ENCODE measurements around the gene ASTN2.

Gene ASTN2

GRCh38 chr9:116959809-116960208 lies 455.0 kb downstream of the ASTN2 start:
- no peak for TF ChIP-seq CTCF (IDR thresholded peaks at IDR 0.05; ENCODE audit: low read depth, low read length)
- H3K4me3 ChIP-seq (ENCODE audit: low read depth, low read length): no peak overlapping the region

GRCh38 chr9:116958881-116959280 lies 456.0 kb downstream of the ASTN2 start:
- no peak overlapping the region for H3K4me3 ChIP-seq (ENCODE audit: low read depth, low read length)
- no peak for TF ChIP-seq CTCF (IDR thresholded peaks at IDR 0.05; ENCODE audit: low read depth, low read length)

DNA sequence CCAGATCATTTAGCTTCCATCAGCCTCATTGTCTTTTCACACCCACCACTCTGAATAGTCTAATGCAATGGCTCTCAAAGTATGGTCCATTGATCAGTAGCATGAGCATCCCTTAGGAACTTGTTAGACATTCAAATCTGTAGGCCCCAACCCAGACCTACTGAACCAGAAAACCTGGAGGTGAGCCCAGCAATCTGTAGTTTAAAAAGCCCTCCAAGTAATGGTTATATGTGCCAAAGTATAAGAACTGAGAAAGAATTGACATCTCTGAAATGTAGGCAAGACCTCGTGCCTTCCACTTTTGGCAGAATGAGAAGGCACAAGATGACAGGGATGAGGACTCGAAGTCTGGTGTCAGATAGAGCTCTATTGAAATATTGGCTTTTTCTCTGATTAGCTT lies 460.1 kb downstream of the ASTN2 start:
- H3K4me3 ChIP-seq (ENCODE audit: low read depth, low read length): no peak overlapping the region
- no peak for TF ChIP-seq CTCF (IDR thresholded peaks at IDR 0.05; ENCODE audit: low read depth, low read length)

GRCh38 chr9:116953271-116953670 lies 461.6 kb downstream of the ASTN2 start:
- TF ChIP-seq CTCF (IDR thresholded peaks at IDR 0.05; ENCODE audit: low read depth, low read length): no peak
- H3K4me3 ChIP-seq (ENCODE audit: low read depth, low read length): no peak overlapping the region

DNA sequence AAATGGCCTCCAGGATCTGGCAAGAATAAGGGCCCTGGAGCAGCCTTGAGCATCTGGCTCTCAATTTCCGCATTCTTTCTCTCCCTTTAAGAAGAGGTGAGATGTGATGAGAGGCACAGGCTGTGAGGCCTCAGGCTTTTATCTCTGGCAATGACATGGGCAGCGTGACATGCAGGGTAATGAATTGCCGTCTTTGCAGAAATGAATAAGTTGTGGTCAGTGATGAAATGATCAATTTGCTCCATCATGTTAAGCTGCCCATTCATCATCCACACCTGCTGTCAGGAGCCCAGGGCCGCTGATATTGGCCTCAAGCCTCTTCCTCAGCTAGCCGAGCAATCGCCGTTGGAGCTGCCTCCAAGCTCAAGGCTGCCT lies 462.4 kb downstream of the ASTN2 start:
- no peak for TF ChIP-seq CTCF (IDR thresholded peaks at IDR 0.05; ENCODE audit: low read depth, low read length)
- no peak overlapping the region for H3K4me3 ChIP-seq (ENCODE audit: low read depth, low read length)

DNA sequence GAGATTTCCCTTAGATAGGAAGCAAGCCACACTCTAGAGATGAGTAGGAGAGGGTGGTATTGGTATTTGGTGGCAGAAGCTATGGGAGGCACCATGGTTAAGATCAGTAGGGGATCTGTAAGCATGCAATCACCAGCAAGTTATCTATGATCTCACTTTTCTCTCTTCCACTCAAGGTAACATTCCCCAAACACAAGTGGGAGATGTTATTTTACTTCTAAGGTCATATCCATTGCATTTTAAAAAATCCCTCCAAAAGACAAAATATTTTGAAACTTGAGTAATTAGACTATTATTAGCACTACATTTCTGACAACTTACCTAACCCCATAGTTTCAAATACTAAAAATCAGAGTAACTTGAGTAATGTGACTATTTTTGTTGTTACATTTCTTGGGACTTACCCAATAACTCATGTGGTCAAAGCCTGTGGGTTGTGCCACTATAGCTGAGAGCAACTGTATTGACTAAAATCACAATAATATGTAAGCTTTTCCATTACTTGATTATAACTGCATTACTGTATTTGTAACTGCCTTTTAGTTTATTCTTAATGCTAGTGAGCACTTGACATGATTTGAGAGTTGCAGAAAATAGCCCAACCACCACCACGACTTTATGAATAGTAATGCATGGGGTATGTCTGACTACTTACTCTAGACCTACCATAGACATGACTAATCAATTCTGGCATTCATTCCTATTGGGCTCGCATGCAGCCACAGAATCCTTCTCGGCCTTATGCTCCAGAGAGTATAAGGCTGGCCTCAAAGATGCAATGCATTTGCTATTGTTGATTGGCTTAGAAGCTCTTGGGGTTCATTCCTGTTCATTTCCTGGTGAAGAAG lies 463.0 kb downstream of the ASTN2 start:
- TF ChIP-seq CTCF (IDR thresholded peaks at IDR 0.05; ENCODE audit: low read depth, low read length): no peak
- H3K4me3 ChIP-seq (ENCODE audit: low read depth, low read length): no peak overlapping the region

DNA sequence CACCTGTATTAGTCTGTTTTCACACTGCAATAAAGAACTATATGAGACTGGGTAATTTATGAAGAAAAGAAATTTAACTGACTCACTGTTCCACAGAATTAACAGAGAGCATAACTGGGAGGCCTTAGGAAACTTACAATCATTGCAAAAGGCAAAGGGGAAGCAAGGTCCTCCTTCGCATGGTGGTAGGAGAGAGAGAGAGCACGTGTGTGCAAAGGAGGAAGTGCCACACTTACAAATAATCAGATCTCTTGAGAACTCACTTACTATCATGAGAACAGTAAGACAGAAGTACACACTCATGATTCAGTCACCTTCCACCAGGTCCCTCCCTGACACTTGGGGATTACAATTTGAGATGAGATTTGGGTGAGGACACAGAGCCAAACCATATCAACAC lies 469.0 kb downstream of the ASTN2 start:
- no peak overlapping the region for H3K4me3 ChIP-seq (ENCODE audit: low read depth, low read length)
- no peak for TF ChIP-seq CTCF (IDR thresholded peaks at IDR 0.05; ENCODE audit: low read depth, low read length)
